Fibroblast of lung (primary cell): Measurements from ENCODE around the gene IFT81. TPM values are rescaled to one million over a fixed set of nuclear protein-coding genes. Genes with fewer than 3 reads are reported as not detected.

Source experiments
- DNase-seq, 2 donors: peaks; one replicate each; pipeline versions ENCODE4 v3.0.0 to v3.0.0-alpha.2; 2010; ENCODE audit warnings: low read depth in 2 of 2
- H2AFZ ChIP-seq: 2 replicates; pipeline ENCODE4 v1.5.1; 2012; ENCODE audit warnings: low read length, control low read depth, inconsistent platforms
- H3K27ac ChIP-seq: 2 replicates; pipeline ENCODE4 v1.5.1; 2011; ENCODE audit warnings: low read length, control low read depth; ENCODE audit not compliant: insufficient read depth
- H3K27me3 ChIP-seq: 2 replicates; pipeline ENCODE4 v1.5.1; 2011; ENCODE audit warnings: mild to moderate bottlenecking, low read length; ENCODE audit not compliant: control insufficient read depth, insufficient read depth
- H3K36me3 ChIP-seq: 2 replicates; pipeline ENCODE4 v1.5.1; 2011; ENCODE audit warnings: low read length; ENCODE audit not compliant: control insufficient read depth, insufficient read depth
- H3K4me1 ChIP-seq: 2 replicates; pipeline ENCODE4 v1.5.1; 2011; ENCODE audit warnings: low read length; ENCODE audit not compliant: control insufficient read depth, insufficient read depth; ENCODE audit errors: extremely low read depth
- H3K4me2 ChIP-seq: 2 replicates; pipeline ENCODE4 v1.5.1; 2011; ENCODE audit warnings: low read length, control low read depth; ENCODE audit not compliant: insufficient read depth; ENCODE audit errors: extremely low read depth
- H3K4me3 ChIP-seq, 4 experiments: fragments of 200-600 bp in 1 of 4; sonication (generic) in 1 of 4; replicated peaks in 1 of 4; 2 replicates each; pipeline ENCODE4 v1.5.1; 2011 to 2016; ENCODE audit warnings: low read length in 4 of 4, low read depth in 3 of 4, mild to moderate bottlenecking in 3 of 4, control low read depth in 2 of 4, inconsistent platforms in 1 of 4, mixed read lengths in 1 of 4; ENCODE audit not compliant: insufficient read depth in 1 of 4; ENCODE audit errors: control extremely low read depth in 1 of 4
- H3K79me2 ChIP-seq: 2 replicates; pipeline ENCODE4 v1.5.1; 2012; ENCODE audit warnings: mild to moderate bottlenecking, low read length, inconsistent platforms; ENCODE audit not compliant: control insufficient read depth, insufficient read depth
- H3K9ac ChIP-seq: 2 replicates; pipeline ENCODE4 v1.5.1; 2011; ENCODE audit warnings: mild to moderate bottlenecking, low read length, control low read depth; ENCODE audit not compliant: insufficient read depth
- H3K9me3 ChIP-seq: 2 replicates; pipeline ENCODE4 v1.5.1; 2012; ENCODE audit warnings: low read depth, low read length; ENCODE audit not compliant: control insufficient read depth, insufficient read depth
- H4K20me1 ChIP-seq: 2 replicates; pipeline ENCODE4 v1.5.1; 2011; ENCODE audit warnings: low read length; ENCODE audit not compliant: control insufficient read depth, insufficient read depth; ENCODE audit errors: extremely low read depth
- CTCF ChIP-seq, 2 donors: IDR thresholded peaks in 1 of 2; conservative IDR thresholded peaks in 1 of 2; 1 replicate in 1 of 2; 2 replicates in 1 of 2; pipeline ENCODE4 v1.5.1; 2011 to 2012; ENCODE audit warnings: low read length in 2 of 2, control low read depth in 1 of 2, inconsistent platforms in 1 of 2, low read depth in 1 of 2, mild to moderate bottlenecking in 1 of 2
- EZH2 ChIP-seq: IDR thresholded peaks from 2 replicates; pipeline ENCODE4 v1.5.1; 2012; ENCODE audit warnings: low read length, control low read depth, mild to moderate bottlenecking; ENCODE audit errors: missing control alignments
- polyA plus RNA-seq, 2 donors: library from polyadenylated mRNA; depleted of rRNA in 1 of 2; stranded (reverse) in 1 of 2; unstranded in 1 of 2; fragments of >200 nt; gene quantifications; 2 replicates each; pipeline ENCODE4 v1.2.1, GENCODE V29; 2011 to 2012; ENCODE audit warnings: missing spikeins in 1 of 2
- total RNA-seq: library from RNA; depleted of rRNA; stranded (reverse); fragments of >200 nt; gene quantifications from 2 replicates; pipeline ENCODE4 v1.2.1, GENCODE V29; 2014

The IFT81 gene
- total and polyA plus RNA-seq, 2 donors (not counting 1 experiment from before 2014, with no cell fraction given) = 17.7 to 23.6 TPM

GRCh38 chr12:110193196-110193595 lies 69.0 kb downstream of the IFT81 start:
- H3K9ac ChIP-seq = no peak overlapping the region
- H3K27ac ChIP-seq = no peak overlapping the region
- no peaks in the 10 kb centered on the region for H3K36me3 ChIP-seq
- no peaks in the 10 kb centered on the region for H3K9me3 ChIP-seq
- no peaks in the 10 kb centered on the region for H3K79me2 ChIP-seq
- peak in 1 of 2 donors; percentile 20 for DNase-seq
- H3K4me2 ChIP-seq = no peak overlapping the region
- no peak overlapping the region for H2AFZ ChIP-seq
- H3K4me3 ChIP-seq = no peak overlapping the region
- H3K4me1 ChIP-seq = no peaks in the 10 kb centered on the region
- H4K20me1 ChIP-seq = no peaks in the 10 kb centered on the region
- TF ChIP-seq CTCF (conservative IDR thresholded peaks at IDR 0.05 in 1 of 2, IDR thresholded peaks at IDR 0.05 in 1 of 2; ENCODE audit: low read depth in 1 of 2, low read length in 2 of 2) (no peak), EZH2 (no peak)
- no peaks in the 10 kb centered on the region for H3K27me3 ChIP-seq

- H3K79me2 ChIP-seq = no peaks in the 10 kb centered on the region
- DNase-seq = no peak
- no peak overlapping the region for H2AFZ ChIP-seq
- H3K4me3 ChIP-seq = no peak overlapping the region
- H3K27me3 ChIP-seq = no peaks in the 10 kb centered on the region
- TF ChIP-seq CTCF (conservative IDR thresholded peaks at IDR 0.05 in 1 of 2, IDR thresholded peaks at IDR 0.05 in 1 of 2; ENCODE audit: low read depth in 1 of 2, low read length in 2 of 2) = no peak
- peaks cover 1% of the 10 kb centered on the region for H3K36me3 ChIP-seq
- no peak overlapping the region for H3K9ac ChIP-seq
- peaks cover 12% of the 10 kb centered on the region for H3K4me1 ChIP-seq
- H3K4me2 ChIP-seq = no peak overlapping the region
- no peaks in the 10 kb centered on the region for H4K20me1 ChIP-seq
- H3K9me3 ChIP-seq = no peaks in the 10 kb centered on the region
- no peak overlapping the region for H3K27ac ChIP-seq
Observed at GRCh38 chr12:110197003-110197402, 72.8 kb downstream of the IFT81 start.

GRCh38 chr12:110198386-110198785 lies 74.2 kb downstream of the IFT81 start:
- Histone ChIP-seq H4K20me1 (no peaks in the 10 kb centered on the region), H3K4me1 (peaks cover 12% of the 10 kb centered on the region), H3K27ac (no peak overlapping the region), H3K9ac (no peak overlapping the region), H2AFZ (no peak overlapping the region), H3K36me3 (peaks cover 1% of the 10 kb centered on the region), H3K79me2 (no peaks in the 10 kb centered on the region), H3K4me2 (no peak overlapping the region), H3K4me3 (no peak overlapping the region), H3K9me3 (no peaks in the 10 kb centered on the region), H3K27me3 (no peaks in the 10 kb centered on the region)
- no peak for TF ChIP-seq CTCF (conservative IDR thresholded peaks at IDR 0.05 in 1 of 2, IDR thresholded peaks at IDR 0.05 in 1 of 2; ENCODE audit: low read depth in 1 of 2, low read length in 2 of 2)
- peak in 1 of 2 donors; percentile 49 for DNase-seq
